Measurements from ENCODE around the gene PITPNC1. TPM values are rescaled to one million over a fixed set of nuclear protein-coding genes. Genes with fewer than 3 reads are reported as not detected.

Gene PITPNC1
- polyA plus RNA-seq, 1 of the 3 experiments (the other 2 are of a cell fraction) = 18.4 TPM

DNA sequence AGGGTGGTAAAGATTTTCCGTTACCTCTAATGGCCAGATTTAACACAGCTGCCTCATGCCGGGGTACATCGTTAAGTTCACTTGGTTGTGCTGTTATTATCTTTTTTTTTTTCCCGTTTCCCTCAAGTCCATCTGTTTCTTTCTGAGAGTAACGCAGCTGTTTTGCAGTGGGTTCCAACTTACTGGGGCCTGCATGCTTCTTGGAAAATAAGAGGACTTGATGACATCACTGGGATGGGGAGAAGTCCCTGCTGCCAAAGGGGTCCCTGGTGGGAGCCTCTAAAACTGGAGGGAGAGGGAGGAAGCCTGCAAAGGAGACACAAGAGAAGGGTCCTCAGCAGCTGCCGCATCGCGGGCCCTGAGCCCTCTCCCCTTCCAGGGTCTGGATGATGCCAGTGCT lies 262.9 kb downstream of the PITPNC1 start:
- Histone ChIP-seq H4K20me1 (ENCODE audit: insufficient read depth) (no peaks in the 10 kb centered on the region), H3K36me3 (replicated peaks in 1 of 2; ENCODE audit: control insufficient read depth in 1 of 2, insufficient read depth in 2 of 2, low read length in 1 of 2) (no peaks in the 10 kb centered on the region), H3K4me3 (ENCODE audit: low read depth in 2 of 2, low read length in 1 of 2) (no peak overlapping the region), H3K9me3 (no peaks in the 10 kb centered on the region), H3K79me2 (ENCODE audit: insufficient read depth) (no peaks in the 10 kb centered on the region), H3K9me2 (no peaks in the 10 kb centered on the region), H3F3A (replicated peaks; ENCODE audit: insufficient read depth) (no peaks in the 10 kb centered on the region), H2AFZ (ENCODE audit: low read depth) (no peak overlapping the region), H3K4me2 (no peak overlapping the region), H3K9ac (no peak overlapping the region), H3K27ac (ENCODE audit: low read depth in 2 of 2, low read length in 1 of 2) (no peak overlapping the region), H3K4me1 (ENCODE audit: control insufficient read depth in 1 of 2, insufficient read depth in 2 of 2, low read depth in 1 of 2, low read length in 1 of 2) (no peaks in the 10 kb centered on the region; a peak in 1 of 4 replicates), H3K27me3 (ENCODE audit: insufficient read depth) (no peaks in the 10 kb centered on the region)
- no peak for DNase-seq
- POLR2A ChIA-PET = interaction anchor here (0.6 kb wide), 1 partner anchor 18 kb away, joined by 3 read pairs; no protein-coding TSS in a partner anchor
- 96% methylated on average over 8 of the region's 8 CpGs for WGBS (ENCODE audit: low lambda C conversion rate)
- no peak for TF ChIP-seq EP300 (IDR thresholded peaks at IDR 0.05; ENCODE audit: borderline replicate concordance in 1 of 2, low read depth in 1 of 2, low read length in 1 of 2)
- TF ChIP-seq YY1 (IDR thresholded peaks at IDR 0.05; ENCODE audit: low read depth) = no peak
- no peak for TF ChIP-seq MEF2A (IDR thresholded peaks at IDR 0.05; ENCODE audit: borderline replicate concordance, low read depth)
- no peak for TF ChIP-seq FOSL2 (IDR thresholded peaks at IDR 0.05; ENCODE audit: borderline replicate concordance, low read depth)
- TF ChIP-seq MXI1 (IDR thresholded peaks at IDR 0.05; ENCODE audit: low read depth, low read length) = no peak
- TF ChIP-seq CHD2 (IDR thresholded peaks at IDR 0.05; ENCODE audit: low read length, partially characterized antibody) = no peak
- TF ChIP-seq, protein P1, sequence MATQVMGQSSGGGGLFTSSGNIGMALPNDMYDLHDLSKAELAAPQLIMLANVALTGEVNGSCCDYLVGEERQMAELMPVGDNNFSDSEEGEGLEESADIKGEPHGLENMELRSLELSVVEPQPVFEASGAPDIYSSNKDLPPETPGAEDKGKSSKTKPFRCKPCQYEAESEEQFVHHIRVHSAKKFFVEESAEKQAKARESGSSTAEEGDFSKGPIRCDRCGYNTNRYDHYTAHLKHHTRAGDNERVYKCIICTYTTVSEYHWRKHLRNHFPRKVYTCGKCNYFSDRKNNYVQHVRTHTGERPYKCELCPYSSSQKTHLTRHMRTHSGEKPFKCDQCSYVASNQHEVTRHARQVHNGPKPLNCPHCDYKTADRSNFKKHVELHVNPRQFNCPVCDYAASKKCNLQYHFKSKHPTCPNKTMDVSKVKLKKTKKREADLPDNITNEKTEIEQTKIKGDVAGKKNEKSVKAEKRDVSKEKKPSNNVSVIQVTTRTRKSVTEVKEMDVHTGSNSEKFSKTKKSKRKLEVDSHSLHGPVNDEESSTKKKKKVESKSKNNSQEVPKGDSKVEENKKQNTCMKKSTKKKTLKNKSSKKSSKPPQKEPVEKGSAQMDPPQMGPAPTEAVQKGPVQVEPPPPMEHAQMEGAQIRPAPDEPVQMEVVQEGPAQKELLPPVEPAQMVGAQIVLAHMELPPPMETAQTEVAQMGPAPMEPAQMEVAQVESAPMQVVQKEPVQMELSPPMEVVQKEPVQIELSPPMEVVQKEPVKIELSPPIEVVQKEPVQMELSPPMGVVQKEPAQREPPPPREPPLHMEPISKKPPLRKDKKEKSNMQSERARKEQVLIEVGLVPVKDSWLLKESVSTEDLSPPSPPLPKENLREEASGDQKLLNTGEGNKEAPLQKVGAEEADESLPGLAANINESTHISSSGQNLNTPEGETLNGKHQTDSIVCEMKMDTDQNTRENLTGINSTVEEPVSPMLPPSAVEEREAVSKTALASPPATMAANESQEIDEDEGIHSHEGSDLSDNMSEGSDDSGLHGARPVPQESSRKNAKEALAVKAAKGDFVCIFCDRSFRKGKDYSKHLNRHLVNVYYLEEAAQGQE (IDR thresholded peaks at IDR 0.05; ENCODE audit: low read depth, low read length) = no peak
- TF ChIP-seq, protein P2, sequence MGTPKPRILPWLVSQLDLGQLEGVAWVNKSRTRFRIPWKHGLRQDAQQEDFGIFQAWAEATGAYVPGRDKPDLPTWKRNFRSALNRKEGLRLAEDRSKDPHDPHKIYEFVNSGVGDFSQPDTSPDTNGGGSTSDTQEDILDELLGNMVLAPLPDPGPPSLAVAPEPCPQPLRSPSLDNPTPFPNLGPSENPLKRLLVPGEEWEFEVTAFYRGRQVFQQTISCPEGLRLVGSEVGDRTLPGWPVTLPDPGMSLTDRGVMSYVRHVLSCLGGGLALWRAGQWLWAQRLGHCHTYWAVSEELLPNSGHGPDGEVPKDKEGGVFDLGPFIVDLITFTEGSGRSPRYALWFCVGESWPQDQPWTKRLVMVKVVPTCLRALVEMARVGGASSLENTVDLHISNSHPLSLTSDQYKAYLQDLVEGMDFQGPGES (IDR thresholded peaks at IDR 0.05; ENCODE audit: low read depth, low read length) = no peak
- no peak for TF ChIP-seq FOXJ3 (CRISPR knock-in tag; IDR thresholded peaks at IDR 0.05)
- no peak for TF ChIP-seq JUND (IDR thresholded peaks at IDR 0.05)
- TF ChIP-seq SIN3A (IDR thresholded peaks at IDR 0.05; ENCODE audit: borderline replicate concordance, low read depth, low read length) = no peak
- no peak for TF ChIP-seq TAF1 (IDR thresholded peaks at IDR 0.05; ENCODE audit: borderline replicate concordance, low read depth, low read length)
- no peak for TF ChIP-seq TEAD4 (IDR thresholded peaks at IDR 0.05; ENCODE audit: borderline replicate concordance, insufficient read depth)
- TF ChIP-seq NRF1 (IDR thresholded peaks at IDR 0.05; ENCODE audit: low read depth, low read length) = no peak
- TF ChIP-seq, protein P3, sequence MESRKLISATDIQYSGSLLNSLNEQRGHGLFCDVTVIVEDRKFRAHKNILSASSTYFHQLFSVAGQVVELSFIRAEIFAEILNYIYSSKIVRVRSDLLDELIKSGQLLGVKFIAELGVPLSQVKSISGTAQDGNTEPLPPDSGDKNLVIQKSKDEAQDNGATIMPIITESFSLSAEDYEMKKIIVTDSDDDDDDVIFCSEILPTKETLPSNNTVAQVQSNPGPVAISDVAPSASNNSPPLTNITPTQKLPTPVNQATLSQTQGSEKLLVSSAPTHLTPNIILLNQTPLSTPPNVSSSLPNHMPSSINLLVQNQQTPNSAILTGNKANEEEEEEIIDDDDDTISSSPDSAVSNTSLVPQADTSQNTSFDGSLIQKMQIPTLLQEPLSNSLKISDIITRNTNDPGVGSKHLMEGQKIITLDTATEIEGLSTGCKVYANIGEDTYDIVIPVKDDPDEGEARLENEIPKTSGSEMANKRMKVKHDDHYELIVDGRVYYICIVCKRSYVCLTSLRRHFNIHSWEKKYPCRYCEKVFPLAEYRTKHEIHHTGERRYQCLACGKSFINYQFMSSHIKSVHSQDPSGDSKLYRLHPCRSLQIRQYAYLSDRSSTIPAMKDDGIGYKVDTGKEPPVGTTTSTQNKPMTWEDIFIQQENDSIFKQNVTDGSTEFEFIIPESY (IDR thresholded peaks at IDR 0.05; ENCODE audit: borderline replicate concordance, low read depth) = no peak
- no peak for TF ChIP-seq RFX5 (IDR thresholded peaks at IDR 0.05; ENCODE audit: low read length)
- CTCF ChIA-PET = interaction anchor here (0.7 to 4.2 kb wide), 5 partner anchors 9 to 266 kb away, joined by 3 to 18 read pairs (median 9); no protein-coding TSS in a partner anchor
